Renal cortical epithelial cell (primary cell): Measurements from ENCODE around the gene PRODH2. TPM values are rescaled to one million over a fixed set of nuclear protein-coding genes. Genes with fewer than 3 reads are reported as not detected.
"Not testable (repeated sequence)": the region's sequence is repeated elsewhere in the genome, so short reads cannot be mapped to it uniquely, and the experiment has no call there.

Source experiments
- DNase-seq: peaks from one replicate; pipeline ENCODE4 v3.0.0-alpha.2; 2011; ENCODE audit warnings: low read depth
- total RNA-seq: library from RNA; depleted of rRNA; stranded (reverse); fragments of >200 nt; gene quantifications from 2 replicates; pipeline ENCODE4 v1.2.3, GENCODE V29; 2014

The PRODH2 gene
- total RNA-seq, 1 donor from 2014 or later = 0.20 TPM

DNA sequence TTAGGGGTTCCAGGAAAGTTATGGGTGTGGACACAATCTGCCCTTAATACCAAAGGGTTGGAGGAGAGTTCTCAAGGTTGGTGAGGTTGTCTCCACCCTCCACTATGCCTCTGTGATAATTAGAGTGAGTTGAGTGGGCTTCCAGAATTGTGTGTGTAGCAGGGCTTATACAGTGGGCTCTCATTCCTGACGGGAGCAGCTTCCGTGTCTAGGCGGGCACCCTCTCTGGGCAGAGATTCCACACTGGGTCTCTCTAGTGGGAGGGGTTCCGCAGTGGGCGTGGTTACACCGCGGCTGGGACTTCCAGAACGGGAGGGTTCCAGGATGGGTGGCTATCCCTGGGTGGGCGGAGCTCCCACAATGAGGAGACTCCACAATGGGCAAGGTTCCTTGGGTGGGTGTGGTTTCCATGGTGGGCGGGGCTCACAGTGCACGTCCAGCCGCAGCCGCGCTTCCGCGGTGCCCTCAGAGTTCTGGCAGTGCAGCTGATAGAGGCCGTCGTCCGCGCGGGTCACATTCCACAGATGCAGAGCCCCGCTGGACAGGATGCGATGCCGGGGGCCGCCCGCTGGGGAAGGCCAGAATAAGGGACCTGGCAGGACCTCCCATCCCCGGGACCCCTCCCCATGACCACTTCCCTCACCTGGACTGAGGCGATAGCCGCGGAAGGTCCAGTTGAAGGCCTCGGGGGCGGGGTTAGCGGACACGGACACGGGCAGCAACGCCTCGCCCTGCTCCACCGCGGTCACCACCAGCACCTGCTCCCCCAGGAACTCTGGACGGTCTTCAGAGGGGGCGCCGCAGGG is 31.2 kb upstream of the PRODH2 start:
- no peak for DNase-seq

DNA sequence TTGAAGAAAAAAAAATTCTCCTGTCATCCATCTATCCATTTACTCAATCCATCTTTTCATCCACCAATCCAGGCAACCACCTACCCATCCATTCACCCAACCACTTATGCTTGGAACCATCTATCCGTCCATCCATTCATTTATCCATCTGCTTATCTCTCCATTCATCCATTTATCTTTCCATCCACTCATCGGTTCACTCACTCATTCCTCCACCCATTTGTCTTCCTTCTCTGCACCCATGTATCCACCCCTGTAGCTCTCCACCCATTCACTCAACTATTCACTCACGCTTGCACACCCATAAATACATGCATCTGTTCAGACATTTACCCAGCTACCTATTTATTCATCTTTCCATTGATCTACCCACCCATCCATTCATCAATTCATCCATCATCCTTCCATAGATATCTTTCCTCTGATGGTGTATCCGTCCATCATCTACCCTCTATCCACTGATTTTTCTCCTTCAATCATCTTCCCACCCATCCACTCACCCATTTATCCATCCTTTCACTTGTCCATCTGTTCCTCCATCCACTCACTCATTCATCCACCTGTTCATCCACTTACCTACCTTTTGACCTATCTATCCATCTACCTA is 30.1 kb upstream of the PRODH2 start:
- DNase-seq = no peak

DNA sequence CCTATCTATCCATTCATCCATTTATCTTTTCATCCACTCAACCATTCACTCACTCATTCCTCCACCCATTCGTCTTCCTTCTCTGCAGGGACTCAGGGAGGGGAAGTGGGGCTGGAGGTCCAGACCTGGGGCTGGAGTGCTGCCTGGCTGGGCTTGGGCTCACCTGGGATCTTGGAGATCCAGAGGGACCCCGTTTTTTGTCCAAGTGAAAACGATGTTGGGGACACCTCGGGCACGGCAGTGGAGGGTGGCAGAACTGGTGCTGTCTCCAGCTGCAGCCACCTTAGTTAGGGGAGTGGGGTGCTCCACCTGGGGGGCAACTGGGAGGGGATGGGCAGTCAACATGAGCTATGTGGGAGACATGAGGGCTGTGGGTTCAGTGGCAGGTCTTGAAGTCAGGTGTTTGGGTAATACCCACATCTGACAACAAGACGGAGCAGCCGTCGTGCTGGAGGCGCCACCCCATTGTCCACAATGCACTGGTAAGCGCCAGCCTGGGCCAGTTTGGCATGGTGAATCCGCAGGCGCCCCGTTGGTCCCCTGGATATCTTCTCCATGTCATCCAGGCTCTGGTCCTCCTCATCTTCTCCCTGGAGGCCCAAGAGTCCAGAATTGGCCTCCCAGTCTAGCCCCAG is 29.4 kb upstream of the PRODH2 start:
- no peak for DNase-seq

DNA sequence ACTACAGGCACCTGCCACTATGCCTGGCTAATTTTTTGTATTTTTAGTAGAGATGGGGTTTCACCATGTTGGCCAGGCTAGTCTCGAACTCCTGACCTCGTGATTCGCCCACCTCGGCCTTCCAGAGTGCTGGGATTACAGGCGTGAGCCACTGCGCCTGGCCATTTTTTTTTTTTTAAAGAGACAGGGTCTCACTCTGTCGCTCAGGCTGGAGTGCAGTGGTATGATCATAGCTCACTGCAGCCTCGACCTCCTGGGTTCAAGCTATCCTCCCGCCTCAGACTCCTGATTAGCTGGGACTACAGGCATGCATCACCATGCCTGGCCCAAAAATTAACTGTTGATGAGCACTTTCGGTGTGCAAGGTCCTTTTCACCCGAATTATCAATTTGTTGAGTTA is 23.5 kb upstream of the PRODH2 start:
- DNase-seq = not testable (repeated sequence)

DNA sequence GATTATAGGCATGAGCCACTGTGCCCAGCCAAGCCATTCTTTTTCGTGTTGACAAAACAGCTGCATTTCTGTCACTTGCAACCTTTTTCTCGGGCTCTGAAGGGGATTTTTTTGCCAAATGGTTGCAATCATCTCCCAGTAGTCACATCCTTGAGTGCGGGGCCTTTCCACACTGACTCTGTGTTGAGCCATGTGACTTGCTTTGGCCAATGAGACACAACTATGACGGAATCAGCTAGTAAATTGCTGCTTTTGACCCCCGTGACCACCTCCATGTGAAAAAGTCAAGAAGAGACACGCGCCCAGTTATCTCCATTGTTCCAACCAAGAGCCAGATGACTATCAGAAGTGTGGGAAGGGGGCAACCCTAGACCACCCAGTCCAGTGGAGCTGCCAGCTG is 21.3 kb upstream of the PRODH2 start:
- DNase-seq = no peak

DNA sequence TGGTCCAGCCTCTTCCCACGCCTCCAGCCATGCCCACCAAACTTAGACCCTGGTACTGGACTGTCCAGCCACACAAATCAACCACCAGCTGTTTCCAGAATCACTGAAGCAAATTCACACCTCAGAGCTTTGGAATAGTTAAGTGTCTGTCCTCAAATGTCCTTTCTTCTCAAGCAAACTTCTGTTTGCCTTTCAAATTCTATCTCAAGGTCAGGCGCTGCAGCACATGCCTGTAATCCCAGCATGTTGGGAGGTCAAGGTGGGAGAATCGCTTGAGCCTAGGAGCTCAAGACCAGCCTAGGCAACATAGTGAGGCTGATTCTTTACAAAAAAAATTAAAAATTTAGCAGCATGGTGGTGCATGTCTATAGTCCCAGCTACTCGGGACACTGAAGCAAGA is 19.4 kb upstream of the PRODH2 start:
- DNase-seq = no peak

DNA sequence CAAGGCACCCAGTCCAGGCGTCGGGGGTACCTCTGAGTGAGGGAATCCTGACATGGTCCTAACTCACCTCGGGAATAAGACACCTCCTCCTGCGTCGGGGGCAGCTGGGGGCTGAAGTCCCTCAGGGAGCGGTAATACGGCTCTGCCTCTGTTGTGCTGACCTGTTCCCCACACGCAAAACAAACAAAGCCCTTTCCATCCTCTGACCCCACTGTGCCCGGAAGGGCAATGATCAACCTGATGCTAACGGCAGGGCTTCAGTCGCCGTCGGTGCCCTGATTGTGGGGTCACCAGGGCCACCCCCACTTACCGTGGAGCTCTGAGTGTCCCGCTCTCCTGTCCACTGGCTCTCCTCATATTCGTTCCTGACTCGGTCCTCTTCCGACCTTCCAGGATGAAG is 18.3 kb upstream of the PRODH2 start:
- DNase-seq = no peak

DNA sequence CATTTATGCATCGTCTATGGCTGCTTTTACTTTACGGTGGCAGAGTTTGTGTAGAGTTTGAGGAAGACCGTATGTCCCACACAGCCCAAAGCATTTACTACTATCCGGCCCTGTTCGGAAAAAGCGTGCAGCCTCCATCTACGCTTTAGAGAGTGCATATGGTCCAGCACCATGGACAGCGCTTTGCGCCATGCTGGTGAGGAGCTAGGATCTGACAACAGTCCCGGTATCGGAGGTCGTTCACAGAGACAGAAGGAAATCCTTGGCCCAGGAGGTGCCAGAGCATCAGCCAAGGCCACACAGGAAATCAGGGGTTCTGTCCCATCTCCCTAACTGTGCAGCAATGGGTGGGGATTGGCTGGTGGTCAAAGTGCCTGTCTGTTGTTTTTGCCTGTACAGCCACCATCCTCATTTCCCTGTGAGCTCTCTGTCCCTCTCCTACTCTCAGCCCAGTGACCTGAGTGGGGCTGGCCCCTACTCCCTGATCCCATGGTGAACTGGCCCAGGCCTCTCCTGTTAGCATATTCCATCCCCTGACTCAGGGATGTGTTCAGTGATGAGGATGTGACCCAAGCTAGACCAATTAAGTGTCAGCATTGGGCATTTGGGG is 16.2 kb upstream of the PRODH2 start:
- peak; percentile 38 for DNase-seq

DNA sequence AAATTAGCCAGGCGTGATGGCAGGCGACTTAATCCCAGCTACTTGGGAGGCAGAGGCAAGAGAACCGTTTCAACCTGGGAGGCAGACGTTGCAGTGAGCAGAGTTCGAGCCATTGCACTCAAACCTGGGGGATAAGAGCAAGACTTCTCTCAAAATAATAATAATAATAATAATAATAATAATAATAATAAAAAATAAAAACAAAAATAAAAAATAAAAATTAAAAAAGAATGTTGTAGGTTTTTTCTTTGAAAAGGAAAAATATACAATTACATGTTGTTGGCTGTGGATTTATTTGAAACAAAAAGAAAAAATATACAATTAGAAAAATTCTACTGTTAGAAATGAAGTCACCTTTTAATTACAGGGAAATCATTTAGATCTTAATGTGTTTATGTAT is 11.5 kb upstream of the PRODH2 start:
- no peak for DNase-seq

DNA sequence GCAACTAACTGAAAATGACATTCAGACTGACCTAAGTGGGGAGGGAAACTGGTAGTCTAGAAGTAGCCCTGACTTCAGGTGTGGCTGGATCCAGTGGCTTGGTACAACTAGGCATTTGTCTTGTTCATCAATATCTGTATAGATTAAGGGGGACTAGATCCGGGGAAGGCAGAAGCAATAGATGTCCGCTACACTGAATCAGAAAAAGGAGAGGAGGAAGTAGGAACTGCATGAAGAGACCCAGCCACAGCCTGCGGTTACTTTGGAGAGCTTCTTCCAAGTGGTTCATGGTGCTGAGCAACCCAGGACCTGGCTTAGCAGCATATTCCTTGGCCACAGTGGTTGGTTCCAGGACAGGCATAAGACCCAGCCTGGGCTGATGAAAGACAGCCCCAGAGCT is 9.9 kb upstream of the PRODH2 start:
- no peak for DNase-seq

DNA sequence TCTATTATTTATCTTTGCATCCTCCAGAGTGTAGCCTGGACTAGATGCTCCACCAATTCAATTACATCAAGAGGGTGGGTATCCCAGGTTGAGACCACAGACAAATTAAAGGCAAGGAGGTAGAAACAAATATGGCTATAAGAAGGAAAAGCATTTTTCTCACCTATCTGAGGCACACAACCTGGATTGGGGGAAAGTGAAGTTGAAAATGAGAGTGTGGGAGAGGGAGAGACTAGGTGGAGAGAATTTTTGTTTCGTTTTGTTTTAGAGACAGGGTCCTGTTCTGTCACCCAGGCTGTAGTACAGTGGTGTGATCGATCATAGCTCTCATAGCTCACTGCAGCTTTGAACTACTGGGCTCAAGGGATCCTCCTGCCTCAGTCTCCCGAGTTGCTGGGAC is 5.8 kb upstream of the PRODH2 start:
- no peak for DNase-seq

DNA sequence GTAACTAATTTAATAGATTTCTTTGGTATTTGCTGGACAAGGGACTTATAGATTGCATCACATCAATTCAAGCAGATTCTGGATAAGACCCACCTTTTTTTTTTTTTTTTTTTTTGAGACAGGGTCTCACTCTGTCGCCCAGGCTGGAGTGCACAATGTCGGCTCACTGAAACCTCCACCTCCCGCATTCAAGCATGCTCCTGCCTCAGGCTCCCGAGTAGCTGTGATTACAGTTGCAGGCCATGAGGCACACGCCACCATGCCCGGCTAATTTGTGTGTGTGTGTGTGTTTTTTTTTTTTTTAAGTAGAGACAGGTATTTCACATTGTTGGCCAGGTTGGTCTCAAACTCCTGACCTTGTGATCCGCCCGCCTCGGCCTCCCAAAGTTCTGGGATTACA is 4.2 kb upstream of the PRODH2 start:
- DNase-seq = no peak

DNA sequence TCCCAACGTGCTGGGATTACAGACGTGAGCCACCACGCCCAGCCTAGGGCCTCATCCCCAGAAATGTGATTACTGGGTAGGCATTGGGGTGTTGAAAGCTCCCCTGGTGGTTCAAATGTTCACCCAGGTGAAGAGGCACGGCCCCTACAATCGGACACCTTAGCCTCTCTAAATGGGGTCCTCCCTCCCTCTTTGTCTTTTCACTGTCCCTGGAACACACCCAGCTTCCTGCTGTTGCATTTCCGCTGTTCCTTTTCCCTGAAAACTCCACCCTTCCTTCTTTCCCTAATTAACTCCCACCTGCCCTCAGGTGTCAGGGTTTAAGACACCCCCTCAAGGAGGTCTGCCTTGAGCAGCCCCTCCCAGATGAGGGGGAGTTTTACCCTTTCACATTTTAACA is 3.6 kb upstream of the PRODH2 start:
- no peak for DNase-seq

DNA sequence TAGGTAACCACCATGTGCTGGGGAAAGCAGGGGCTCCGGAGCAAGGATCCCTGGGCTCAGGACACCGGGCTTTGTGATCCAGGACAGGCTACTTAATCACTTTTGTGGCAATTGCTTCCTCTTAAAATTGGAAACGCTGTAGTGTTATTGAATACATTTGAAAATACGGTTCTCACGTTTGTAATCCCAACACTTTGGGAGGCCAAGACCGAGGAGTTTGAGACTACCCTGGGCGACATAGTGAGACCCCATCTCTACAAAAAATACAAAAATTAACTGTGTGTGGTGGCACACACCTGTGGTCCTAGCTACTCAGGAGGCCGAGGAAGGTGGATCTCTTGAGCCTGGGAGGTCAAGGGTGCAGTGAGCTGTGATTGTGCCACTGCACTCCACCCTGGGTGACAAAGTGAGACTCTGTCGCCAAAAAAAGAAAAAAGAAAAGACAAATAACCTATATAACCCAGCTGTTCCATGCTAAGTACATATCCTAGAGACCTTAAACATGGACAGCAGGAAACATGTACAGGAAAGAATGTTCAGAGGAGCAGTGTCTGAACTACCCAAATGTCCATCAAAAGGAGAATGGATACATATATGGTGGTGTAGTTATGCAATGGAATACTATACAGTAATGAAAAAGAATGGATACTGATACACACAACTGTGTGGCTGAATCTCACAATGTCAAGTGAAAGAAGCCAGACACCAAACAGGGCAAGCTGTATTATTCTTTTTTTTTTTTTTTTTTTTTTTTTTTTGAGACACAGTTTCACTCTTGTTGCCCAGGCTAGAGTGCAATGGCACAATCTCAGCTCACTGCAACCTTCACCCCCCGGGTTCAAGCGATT is 622 bp upstream of the PRODH2 start:
- DNase-seq = no peak

DNA sequence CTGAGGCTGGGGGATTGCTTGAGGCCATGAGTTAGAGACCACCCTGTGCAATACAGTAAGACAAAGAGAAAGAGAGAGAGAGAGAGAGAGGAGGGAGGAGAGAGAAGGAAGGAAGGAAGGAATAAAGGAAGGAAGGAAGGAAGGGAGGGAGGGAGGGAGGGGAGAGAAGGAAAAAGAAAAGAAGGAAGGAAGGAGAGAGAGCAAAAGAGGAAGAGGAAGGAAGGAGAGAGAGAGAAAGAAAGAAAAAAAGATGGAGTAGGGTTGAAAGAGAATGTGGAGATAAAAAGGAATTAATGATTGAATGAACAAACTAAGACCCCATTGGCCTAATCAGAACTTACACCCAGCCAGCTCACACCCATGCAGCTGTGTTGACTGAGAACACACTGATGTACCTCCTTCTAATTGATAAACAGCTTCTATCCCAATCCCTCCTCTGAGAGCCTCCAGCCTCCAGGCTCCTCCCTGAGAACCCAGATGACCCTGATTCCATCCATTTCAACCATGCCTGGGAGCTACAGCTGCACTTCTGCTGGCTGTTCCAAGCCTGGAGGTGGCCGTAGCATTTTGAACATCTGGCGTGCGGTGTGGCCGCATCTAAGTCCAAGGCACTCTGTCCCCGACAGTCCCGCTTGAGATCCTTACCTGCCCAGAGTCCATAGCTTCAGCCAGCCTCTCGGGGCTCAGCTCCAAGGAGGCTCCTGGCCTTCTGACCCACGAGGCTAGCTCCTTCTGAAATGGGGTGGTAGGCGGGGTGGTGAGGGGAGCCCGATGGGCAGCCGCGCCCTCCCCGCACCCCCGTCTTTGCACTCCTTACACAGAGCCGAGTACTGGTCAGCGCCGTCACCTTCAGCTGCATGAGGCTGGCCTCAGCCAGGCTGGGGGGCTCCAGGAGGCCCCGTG is 1.1 kb downstream of the PRODH2 start:
- no peak for DNase-seq

DNA sequence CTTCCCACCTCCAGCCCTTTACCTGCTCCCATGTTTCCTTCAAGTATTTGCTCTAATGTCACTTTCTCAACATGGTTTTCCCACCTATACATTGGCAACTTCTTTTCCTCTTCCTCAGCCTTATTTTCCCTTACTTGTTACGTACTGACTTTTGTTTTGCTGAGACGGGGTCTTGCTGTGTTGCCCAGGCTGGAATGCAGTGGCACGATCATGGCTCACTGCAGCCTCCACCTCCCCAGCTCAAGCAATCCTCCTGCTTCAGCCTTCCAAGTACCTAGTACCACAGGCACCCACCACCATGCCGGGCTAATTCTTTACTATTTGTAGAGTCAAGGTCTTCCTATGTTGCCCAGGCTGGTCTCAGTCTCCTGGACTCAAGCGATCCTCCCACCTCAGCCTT is 5.0 kb downstream of the PRODH2 start:
- DNase-seq = no peak

DNA sequence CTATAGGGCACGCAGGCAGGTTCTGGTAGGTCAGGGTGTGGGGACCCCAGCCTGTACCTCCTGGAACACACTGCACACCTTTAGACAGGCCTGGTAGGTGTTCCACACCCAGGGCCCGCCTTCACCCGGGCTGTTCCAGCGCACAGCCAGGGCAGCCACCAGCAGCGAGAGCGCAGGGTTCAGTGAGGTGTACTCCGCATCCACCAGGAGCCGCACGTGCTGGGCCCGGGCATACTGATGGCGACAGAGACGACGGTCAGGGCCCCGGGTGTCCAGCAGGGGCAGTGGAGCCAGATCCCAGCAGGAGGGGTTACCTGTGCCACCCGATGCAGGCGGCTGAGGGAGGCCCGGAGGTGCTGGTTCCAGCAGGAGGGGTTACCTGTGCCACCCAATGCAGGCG is 6.0 kb downstream of the PRODH2 start:
- DNase-seq = no peak

DNA sequence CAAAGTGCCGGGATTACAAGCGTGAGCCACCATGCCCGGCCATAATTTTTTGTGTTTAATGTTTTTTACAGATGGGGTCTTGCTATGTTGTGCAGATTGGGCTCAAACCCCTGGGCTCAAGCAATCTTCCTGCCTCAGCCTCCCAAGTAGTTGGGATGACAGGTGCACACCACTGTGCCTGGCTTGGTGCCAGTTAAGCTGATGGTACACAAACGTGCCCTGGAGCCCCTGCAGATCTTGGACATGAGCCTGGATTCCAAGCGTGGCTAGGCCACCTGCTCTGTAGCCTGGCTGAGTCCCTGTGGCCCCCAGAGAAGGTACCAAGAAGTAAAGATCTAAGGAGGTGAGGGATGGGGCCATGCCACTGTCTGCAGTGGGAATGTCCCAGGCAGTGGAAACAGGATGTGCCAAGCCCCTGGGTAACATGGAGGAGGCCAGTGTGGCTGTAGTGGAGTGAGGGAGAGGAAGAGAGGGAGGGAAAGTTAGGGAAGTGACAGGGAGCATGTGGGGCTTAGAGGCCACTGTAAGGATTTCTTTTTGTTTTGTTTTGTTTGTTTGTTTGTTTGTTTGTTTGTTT is 7.0 kb downstream of the PRODH2 start:
- DNase-seq = no peak

DNA sequence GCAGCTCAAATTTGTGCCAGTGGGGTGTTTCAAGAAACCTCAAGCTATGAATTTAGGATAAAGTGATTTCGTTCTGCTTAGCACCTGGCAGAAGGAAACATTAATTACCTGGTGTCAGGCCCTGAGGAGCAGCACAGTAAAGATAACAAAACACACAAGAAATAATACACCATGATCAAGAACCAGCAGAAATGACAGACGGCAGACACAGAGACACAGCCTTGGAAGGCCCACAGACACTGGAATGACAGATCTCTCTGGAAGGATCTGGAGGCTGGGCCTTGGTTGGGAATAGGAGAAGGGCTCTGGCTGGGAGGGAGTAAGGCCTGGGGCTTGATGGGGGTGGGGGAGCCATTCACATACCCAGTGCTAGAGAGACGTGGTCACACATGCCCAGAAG is 10.8 kb downstream of the PRODH2 start:
- DNase-seq = no peak

DNA sequence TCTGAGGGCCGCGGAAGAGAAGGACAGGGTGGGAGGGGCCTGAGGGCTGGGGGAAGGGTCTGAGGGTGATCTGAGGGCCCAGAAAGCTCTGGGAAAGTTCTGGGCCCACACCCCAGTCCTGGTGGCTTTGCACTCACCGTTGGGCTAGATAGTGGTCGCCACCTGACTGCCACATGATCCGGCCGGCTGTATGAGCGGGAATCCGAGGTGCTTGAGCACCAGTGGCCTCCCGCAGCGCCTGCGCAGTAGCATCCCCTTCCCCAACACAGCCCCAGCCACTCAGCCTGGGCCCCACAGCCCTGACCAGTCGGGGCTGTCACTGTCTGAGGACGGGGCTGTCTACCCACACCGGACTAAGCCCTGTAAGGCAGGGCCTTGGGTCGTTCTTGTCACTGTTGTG is 15.0 kb downstream of the PRODH2 start:
- no peak for DNase-seq
